Measurements from ENCODE around the gene CALCOCO1. TPM values are rescaled to one million over a fixed set of nuclear protein-coding genes. Genes with fewer than 3 reads are reported as not detected.

CALCOCO1 gene
- total and polyA plus RNA-seq, 2 of the 8 experiments (the other 6 are each of a cell fraction or from before 2014, with no cell fraction given): 20.3 to 39.3 TPM

DNA sequence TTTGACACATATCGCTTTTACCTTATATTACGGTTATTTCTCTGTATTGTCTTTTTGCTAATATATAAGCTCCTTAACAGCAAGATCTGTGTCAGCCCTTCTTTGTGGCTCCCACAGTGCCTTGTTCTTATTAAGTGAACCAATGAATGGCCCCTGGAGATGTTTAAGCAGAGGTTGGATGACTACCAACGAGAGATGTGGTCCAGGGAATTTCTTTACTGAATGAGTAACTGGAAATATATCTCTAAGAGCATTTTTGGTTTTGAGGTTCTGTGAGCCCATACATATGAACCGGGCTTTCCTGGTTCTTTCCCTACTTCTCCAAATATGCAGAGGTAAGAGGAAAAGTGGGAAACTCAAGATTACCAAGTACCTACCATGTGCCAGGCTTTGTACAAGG is 23.5 kb downstream of the CALCOCO1 start:
- Histone ChIP-seq H2AK5ac (ENCODE audit: low read depth, low read length) (no peak overlapping the region), H3K4ac (replicated peaks; ENCODE audit: insufficient read length, low read depth, low read length) (no peak overlapping the region), H4K8ac (ENCODE audit: extremely low read depth, insufficient read depth, low read length) (no peak overlapping the region), H4K20me1 (replicated peaks in 1 of 2; ENCODE audit: control insufficient read depth in 1 of 2, insufficient read depth in 2 of 2, low read length in 2 of 2) (no peaks in the 10 kb centered on the region), H3K79me1 (ENCODE audit: low read depth, low read length) (no peaks in the 10 kb centered on the region), H3K23ac (ENCODE audit: insufficient read length) (no peak overlapping the region), H4K5ac (ENCODE audit: insufficient read length, low read depth, low read length) (no peak overlapping the region), H2BK20ac (ENCODE audit: low read length) (no peak overlapping the region), H3K14ac (ENCODE audit: insufficient read length) (no peak overlapping the region), H3K36me3 (ENCODE audit: control insufficient read depth in 2 of 4, insufficient read depth in 4 of 4, low read length in 3 of 4) (no peaks in the 10 kb centered on the region), H3K9ac (replicated peaks in 1 of 4; ENCODE audit: extremely low read depth in 1 of 4, low read depth in 3 of 4, low read length in 3 of 4) (no peak overlapping the region), H3K9me3 (ENCODE audit: insufficient read depth in 2 of 2, low read depth in 1 of 2, low read length in 1 of 2) (no peaks in the 10 kb centered on the region), H3K79me2 (ENCODE audit: control insufficient read depth in 1 of 2, insufficient read depth in 2 of 2, low read length in 2 of 2) (no peaks in the 10 kb centered on the region), H3K4me3 (ENCODE audit: extremely low read depth in 1 of 4, insufficient read depth in 2 of 4, low read depth in 3 of 4, low read length in 4 of 4) (no peak overlapping the region), H3K27ac (ENCODE audit: low read depth, low read length) (no peak overlapping the region), H3K4me1 (replicated peaks in 1 of 4; ENCODE audit: control insufficient read depth in 3 of 4, insufficient read depth in 4 of 4, low read length in 3 of 4) (no peaks in the 10 kb centered on the region), H2BK15ac (ENCODE audit: low read length) (no peak overlapping the region), H2BK120ac (replicated peaks; ENCODE audit: low read depth, low read length) (no peak overlapping the region), H2BK5ac (ENCODE audit: low read depth, low read length) (no peak overlapping the region), H3K56ac (replicated peaks; ENCODE audit: insufficient read length, low read depth, low read length) (no peak overlapping the region), H3K18ac (ENCODE audit: extremely low read depth, low read length) (no peak overlapping the region), H3K27me3 (replicated peaks in 1 of 4; ENCODE audit: control insufficient read depth in 3 of 4, extremely low read depth in 1 of 4, insufficient read depth in 3 of 4, low read length in 3 of 4) (peaks cover 0 to 6% (median 3%) of the 10 kb centered on the region in 4 experiments; a peak in 4 of 7 replicates), H2BK12ac (ENCODE audit: low read depth, low read length) (no peak overlapping the region), H3K23me2 (ENCODE audit: low read depth, low read length) (no peaks in the 10 kb centered on the region), H4K91ac (replicated peaks; ENCODE audit: insufficient read length, low read length) (no peak overlapping the region), H2AFZ (ENCODE audit: low read length) (no peak overlapping the region), H3K4me2 (ENCODE audit: insufficient read depth in 1 of 2, low read depth in 2 of 2, low read length in 2 of 2) (no peak overlapping the region)
- FAIRE-seq (no peak), DNase-seq (ENCODE audit: low read depth in 1 of 2, low spot score in 2 of 2) (no peak)
- POLR2A ChIA-PET (ENCODE audit: partially characterized antibody): interaction anchor here (2.3 kb wide), 1 partner anchor 48 kb away, joined by 5 read pairs; the partner anchor contains the start of gene CISTR
- WGBS, 2 experiments (ENCODE audit: extremely low coverage in 1 of 2, insufficient coverage in 1 of 2, insufficient read length in 1 of 2, insufficient replicate concordance in 2 of 2, low coverage in 1 of 2, low lambda C conversion rate in 2 of 2, missing lambda C conversion rate in 1 of 2): 83% methylated on average over 4 of the region's 4 CpGs; no CpG with 5 or more reads in 1 of the 2 experiments
- CTCF ChIA-PET (ENCODE audit: partially characterized antibody): interaction anchor here (0.9 to 10.0 kb wide), 6 partner anchors 10 to 53 kb away, joined by 3 to 531 read pairs (median 14); partner anchors contain the start of genes CALCOCO1 and CISTR
- TF ChIP-seq CBX8 (IDR thresholded peaks at IDR 0.05; ENCODE audit: borderline replicate concordance, low read depth, low read length) (no peak), EGR1 (IDR thresholded peaks at IDR 0.05; ENCODE audit: borderline replicate concordance, low read depth, low read length) (no peak), KDM4A (IDR thresholded peaks at IDR 0.05; ENCODE audit: low read depth, low read length, severe bottlenecking) (no peak), RFX5 (IDR thresholded peaks at IDR 0.05; ENCODE audit: borderline replicate concordance, low read depth, low read length) (no peak), JUN (IDR thresholded peaks at IDR 0.05; ENCODE audit: low read depth, low read length) (no peak), NRF1 (IDR thresholded peaks at IDR 0.05; ENCODE audit: low read depth, low read length) (no peak), BRCA1 (IDR thresholded peaks at IDR 0.05; ENCODE audit: low read depth, low read length) (no peak)
- TF ChIP-seq, protein P1, sequence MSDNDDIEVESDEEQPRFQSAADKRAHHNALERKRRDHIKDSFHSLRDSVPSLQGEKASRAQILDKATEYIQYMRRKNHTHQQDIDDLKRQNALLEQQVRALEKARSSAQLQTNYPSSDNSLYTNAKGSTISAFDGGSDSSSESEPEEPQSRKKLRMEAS (IDR thresholded peaks at IDR 0.05): no peak
